Ramos (cell line): ENCODE results near the gene HOXD4.

ENCODE experiments used
- in situ Hi-C: fragments of 300-500 bp; cut with MboI; formaldehyde crosslinking; loops from one replicate; pipeline ENCODE4 v1.14.3; 2022; ENCODE audit warnings: low sequenced_read_pairs; ENCODE audit not compliant: unreplicated experiment

HOXD4 gene

GRCh38 chr2:176151442-176152287, at the start of gene HOXD4:
Gene HOXD4 (plus strand): TSS chr2:176151550. CDS start chr2:176151634, 84 bp downstream.
- in situ Hi-C loops = no loop called here

GRCh38 chr2:176101842-176102241, 49.5 kb upstream of the HOXD4 start:
- in situ Hi-C loops = loop anchor here (25.0 kb wide), 1 partner anchor 740 kb away; no protein-coding TSS in a partner anchor

DNA sequence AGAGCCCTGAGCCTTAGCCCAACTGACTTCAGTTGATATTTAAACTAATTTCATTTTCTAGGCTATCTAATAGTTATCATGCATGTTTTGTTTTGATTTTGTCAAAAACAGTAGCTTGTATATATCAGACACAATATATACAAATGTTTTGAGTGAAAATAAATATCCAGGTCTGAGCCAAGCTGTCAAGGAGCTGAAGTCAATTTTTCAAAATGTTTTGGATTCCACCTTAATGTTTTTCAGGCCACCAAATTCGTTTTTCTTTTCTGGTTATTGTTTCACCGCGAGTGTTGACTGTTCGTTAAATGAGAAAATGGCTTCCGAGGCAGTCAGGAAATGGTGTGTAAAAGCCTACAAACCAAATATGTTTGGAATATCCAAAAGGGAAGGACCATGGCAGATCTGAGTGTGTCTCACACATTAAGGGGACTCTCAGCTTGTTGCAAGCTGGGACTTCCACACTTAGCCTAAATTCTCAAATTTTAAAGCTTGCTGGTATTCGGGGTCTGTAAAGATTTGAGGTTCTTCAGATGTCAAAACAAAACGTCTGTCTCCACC, 49.0 kb upstream of the HOXD4 start:
- in situ Hi-C loops = loop anchor here (25.0 kb wide), 1 partner anchor 740 kb away; no protein-coding TSS in a partner anchor

- in situ Hi-C loops = loop anchor here (25.0 kb wide), 1 partner anchor 741 kb away; no protein-coding TSS in a partner anchor
Measured at GRCh38 chr2:176103194-176103593, 48.2 kb upstream of the HOXD4 start.

DNA sequence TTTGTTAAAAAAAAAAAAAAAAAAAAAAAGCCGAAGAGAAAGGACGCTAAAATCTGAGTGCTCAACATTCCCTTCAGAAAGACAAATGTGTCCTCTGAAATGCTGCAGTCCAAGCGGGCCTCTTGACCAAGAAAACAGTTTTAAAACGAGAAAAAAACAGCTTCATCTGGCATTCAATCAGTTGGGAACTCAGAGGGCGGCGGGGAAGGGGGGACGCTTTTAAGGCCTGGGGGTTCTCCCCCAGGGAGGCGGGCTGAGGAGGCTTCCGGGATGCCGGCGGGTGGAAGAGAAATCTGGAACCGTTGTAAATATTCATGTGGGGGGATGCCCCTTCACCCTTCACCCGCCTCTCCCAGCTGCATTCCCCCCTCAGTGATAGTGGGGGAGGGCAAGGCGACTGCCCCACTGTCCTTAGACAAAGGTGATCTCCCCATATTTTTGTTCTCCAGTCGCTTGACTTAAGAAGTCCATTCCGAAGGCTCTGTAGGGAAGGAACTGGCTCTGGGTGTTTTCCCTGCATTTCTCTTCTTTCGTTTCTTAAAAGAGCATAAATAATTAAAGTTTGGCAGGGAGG, 47.5 kb upstream of the HOXD4 start:
- in situ Hi-C loops = loop anchor here (25.0 kb wide), 1 partner anchor 742 kb away; no protein-coding TSS in a partner anchor

- in situ Hi-C loops = loop anchor here (25.0 kb wide), 1 partner anchor 742 kb away; no protein-coding TSS in a partner anchor
Measured at GRCh38 chr2:176104316-176105077, 46.9 kb upstream of the HOXD4 start.

GRCh38 chr2:176105078-176105729, 46.1 kb upstream of the HOXD4 start:
- in situ Hi-C loops = loop anchor here (25.0 kb wide), 1 partner anchor 743 kb away; no protein-coding TSS in a partner anchor

DNA sequence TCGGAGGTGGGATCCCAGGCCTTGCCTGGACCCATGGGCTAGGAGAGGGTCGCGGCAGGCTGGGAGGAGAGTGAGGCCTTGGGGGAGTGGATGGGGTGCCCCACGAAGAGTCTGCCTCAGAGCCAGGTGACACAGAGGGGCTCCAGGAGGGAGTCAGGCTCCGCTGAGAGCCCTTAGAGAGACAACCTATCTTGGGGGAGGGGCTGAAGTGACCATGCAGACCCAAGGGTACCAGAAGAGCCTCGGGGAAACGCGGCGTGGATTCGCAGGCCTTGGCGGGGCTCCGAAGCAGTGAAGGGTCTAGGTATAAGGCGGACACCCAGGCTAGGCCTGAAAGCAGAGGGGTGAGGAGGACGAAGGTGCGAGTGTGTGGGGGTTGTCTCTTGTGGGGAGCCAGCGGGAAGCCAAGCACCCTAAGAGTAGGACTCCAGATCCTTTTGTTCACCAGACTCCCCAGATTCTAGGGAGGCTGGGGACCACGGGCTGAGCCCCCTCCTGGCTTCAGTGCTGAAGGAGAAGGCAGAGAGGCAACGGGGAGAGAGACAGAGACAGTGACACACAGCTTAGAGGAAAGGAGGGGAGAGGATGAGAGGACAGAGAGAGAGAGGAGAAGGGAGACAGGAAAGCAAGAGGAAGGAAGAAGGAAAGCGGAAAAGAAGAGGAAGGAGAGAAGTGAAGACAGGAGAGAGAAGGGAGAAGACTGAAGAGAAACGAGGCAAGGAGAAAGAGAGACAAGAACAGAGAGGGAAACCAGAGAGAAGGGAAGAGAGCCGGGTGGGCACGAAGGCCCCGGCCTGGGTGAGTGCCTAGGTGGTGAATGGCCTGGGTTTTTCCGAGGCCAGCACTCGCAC, 45.4 kb upstream of the HOXD4 start:
- in situ Hi-C loops = loop anchor here (25.0 kb wide), 1 partner anchor 744 kb away; no protein-coding TSS in a partner anchor

- in situ Hi-C loops = loop anchor here (25.0 kb wide), 1 partner anchor 745 kb away; no protein-coding TSS in a partner anchor
Measured at GRCh38 chr2:176106581-176107539, 44.5 kb upstream of the HOXD4 start, which contains the start of gene HOXD11. Gene HOXD11 (plus strand): TSS chr2:176107280. CDS start chr2:176107356, 76 bp downstream.

DNA sequence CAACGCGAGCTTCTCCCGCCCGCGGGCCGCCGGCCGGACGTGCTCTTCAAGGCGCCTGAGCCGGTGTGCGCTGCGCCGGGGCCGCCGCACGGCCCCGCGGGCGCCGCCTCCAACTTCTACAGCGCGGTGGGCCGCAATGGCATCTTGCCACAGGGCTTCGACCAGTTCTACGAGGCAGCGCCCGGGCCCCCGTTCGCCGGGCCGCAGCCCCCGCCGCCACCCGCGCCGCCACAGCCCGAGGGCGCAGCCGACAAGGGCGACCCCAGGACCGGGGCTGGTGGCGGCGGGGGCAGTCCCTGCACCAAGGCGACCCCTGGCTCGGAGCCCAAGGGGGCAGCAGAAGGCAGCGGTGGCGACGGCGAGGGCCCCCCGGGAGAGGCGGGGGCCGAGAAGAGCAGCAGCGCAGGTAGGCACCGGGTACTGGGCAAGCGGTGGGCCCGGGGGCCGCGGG, 43.6 kb upstream of the HOXD4 start:
- in situ Hi-C loops = loop anchor here (25.0 kb wide), 1 partner anchor 745 kb away; no protein-coding TSS in a partner anchor

DNA sequence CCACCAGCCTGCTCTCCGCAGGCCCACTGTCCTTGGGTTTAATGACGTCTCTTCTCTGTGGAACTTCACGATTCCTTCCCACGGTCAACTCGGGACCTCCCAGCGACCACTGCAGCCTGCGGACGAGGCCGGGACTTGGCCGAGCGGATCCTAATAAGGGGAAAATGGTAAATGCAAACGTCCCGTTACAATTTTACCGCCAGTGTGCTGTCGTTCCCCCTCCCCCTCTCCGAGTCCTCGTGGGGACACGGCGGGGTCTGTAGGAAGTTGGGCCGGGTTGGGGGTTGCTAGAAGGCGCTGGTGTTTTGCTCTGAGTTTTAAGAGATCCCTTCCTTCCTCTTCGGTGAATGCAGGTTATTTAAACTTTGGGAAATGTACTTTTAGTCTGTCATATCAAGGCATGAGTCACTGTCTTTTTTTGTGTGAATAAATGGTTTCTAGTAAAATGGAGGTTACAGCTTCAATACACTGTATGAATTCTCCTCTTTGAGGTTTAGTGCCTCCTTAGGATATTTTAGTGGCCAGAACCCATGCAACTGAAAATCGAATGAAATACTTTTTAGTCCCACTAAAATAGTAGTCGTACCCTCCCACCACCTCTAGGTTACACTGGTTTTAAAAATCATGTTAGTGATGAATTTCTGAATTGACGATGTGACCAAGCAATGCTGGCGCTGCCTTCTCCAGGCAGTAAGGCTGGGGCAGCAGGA, 42.0 kb upstream of the HOXD4 start:
- in situ Hi-C loops = loop anchor here (25.0 kb wide), 1 partner anchor 747 kb away; no protein-coding TSS in a partner anchor

DNA sequence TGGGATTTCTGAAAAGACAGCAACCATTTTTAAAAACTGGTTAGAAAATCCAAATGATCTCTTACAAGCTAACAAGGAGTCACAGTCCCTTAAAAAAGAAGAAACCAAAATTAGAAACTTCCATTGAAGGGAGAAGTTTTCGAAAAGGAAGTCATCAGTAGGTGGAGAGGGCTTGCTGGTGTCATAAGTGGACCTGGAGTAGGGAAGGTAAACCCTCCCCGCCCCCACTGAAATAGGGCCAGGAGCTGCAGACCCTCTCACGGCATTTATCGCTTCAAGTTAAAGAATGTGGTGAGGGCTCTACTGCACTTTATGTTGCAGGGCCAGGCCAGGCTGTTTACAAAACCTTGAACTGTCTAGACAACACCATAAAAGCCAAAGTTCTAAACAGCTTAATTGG, 41.4 kb upstream of the HOXD4 start:
- in situ Hi-C loops = loop anchor here (25.0 kb wide), 1 partner anchor 748 kb away; no protein-coding TSS in a partner anchor

DNA sequence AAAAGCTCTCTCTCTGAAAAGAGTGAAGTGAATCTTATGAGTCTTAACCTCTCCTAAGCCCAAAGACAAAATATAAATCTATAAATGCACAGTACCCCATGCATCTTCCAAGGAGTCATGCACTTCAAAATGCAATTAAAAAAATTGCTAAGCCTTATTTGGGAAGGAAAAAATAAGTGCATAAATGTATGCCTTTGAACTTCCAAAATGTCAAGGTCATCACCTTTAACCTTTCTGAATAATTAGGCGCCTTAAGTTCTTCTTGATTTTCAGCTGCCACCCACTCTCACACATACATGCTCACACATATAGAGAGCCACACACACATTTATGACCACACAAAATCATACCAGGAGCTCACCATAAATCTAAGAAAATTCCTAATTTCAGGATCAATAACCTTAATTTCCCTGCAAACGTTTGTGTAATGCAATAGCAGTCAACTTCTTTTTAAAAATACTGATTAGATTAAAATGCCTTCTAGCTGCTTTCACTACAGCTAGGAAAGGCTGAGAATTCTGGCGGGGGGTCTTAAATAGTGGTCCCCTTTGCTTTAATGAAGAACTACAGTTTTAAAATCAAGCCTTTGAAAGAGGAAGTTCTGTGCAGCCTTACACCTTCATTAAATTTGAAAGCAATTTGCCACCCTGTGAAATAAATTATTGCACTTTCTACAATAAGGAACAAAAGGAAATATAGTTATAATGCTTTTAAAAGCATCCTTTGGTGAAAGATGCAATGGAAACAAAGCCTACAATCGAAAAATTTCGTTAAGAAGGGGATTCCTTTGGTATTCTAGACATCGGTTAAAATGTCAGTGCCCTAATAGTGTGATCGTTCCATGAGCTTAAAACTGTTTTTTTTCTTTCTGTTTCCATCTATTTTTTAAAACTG, 40.7 kb upstream of the HOXD4 start:
- in situ Hi-C loops = loop anchor here (25.0 kb wide), 1 partner anchor 748 kb away; no protein-coding TSS in a partner anchor

- in situ Hi-C loops = loop anchor here (25.0 kb wide), 1 partner anchor 749 kb away; no protein-coding TSS in a partner anchor
Measured at GRCh38 chr2:176111309-176111663, 40.1 kb upstream of the HOXD4 start.

GRCh38 chr2:176111846-176112374, 39.4 kb upstream of the HOXD4 start:
- in situ Hi-C loops = loop anchor here (25.0 kb wide), 1 partner anchor 750 kb away; no protein-coding TSS in a partner anchor
